HG02571 (cell line): ENCODE results near the gene KTN1.

Source experiments
- ATAC-seq: cut with Tn5 transposase; IDR thresholded peaks from one replicate; pipeline ENCODE4 v1.9.1; 2021; ENCODE audit warnings: mild to moderate bottlenecking, moderate library complexity; ENCODE audit not compliant: unreplicated experiment

The KTN1 gene

GRCh38 chr14:55574988-55575387, 5.0 kb upstream of the KTN1 start:
- no peak for ATAC-seq

- no peak for ATAC-seq
These were observed 2.8 kb upstream of the KTN1 start for GRCh38 chr14:55577229-55577628.

- no peak for ATAC-seq
These were observed 1.5 kb upstream of the KTN1 start for GRCh38 chr14:55578511-55578910.

GRCh38 chr14:55580470-55581341, 699 bp downstream of the KTN1 start:
- peak; percentile 48 for ATAC-seq

- no peak for ATAC-seq
These were observed 1.4 kb downstream of the KTN1 start for GRCh38 chr14:55581342-55581771.

GRCh38 chr14:55582746-55583145, 2.7 kb downstream of the KTN1 start:
- ATAC-seq = no peak

- no peak for ATAC-seq
These were observed 4.0 kb downstream of the KTN1 start for GRCh38 chr14:55583942-55584468.

- ATAC-seq = no peak
These were observed 5.8 kb downstream of the KTN1 start for GRCh38 chr14:55585854-55586253.

- ATAC-seq = no peak
These were observed 6.4 kb downstream of the KTN1 start for GRCh38 chr14:55586411-55586810.

- ATAC-seq = no peak
These were observed 7.8 kb downstream of the KTN1 start for GRCh38 chr14:55587847-55588246.

- no peak for ATAC-seq
These were observed 8.3 kb downstream of the KTN1 start for GRCh38 chr14:55588259-55588699.

- ATAC-seq = no peak
These were observed 9.2 kb downstream of the KTN1 start for GRCh38 chr14:55589171-55589570.

GRCh38 chr14:55592436-55592835, 12.4 kb downstream of the KTN1 start:
- no peak for ATAC-seq

- ATAC-seq = no peak
These were observed 13.7 kb downstream of the KTN1 start for GRCh38 chr14:55593698-55594097.

- ATAC-seq = no peak
These were observed 19.4 kb downstream of the KTN1 start for GRCh38 chr14:55599250-55599879.

- no peak for ATAC-seq
These were observed 21.0 kb downstream of the KTN1 start for GRCh38 chr14:55600784-55601561.

GRCh38 chr14:55603401-55603953, 23.5 kb downstream of the KTN1 start:
- no peak for ATAC-seq

- no peak for ATAC-seq
These were observed 24.5 kb downstream of the KTN1 start for GRCh38 chr14:55604488-55604887.

- no peak for ATAC-seq
These were observed 25.0 kb downstream of the KTN1 start for GRCh38 chr14:55604900-55605418.

- ATAC-seq = no peak
These were observed 25.8 kb downstream of the KTN1 start for GRCh38 chr14:55605793-55606192.

GRCh38 chr14:55607386-55607785, 27.4 kb downstream of the KTN1 start:
- ATAC-seq = no peak
